D721Med (cell line): ENCODE results near the gene CERS6.

Source experiments
- DNase-seq: peaks from one replicate; pipeline ENCODE4 v3.0.0; 2011; ENCODE audit warnings: low spot score; ENCODE audit not compliant: insufficient read length
- FAIRE-seq: peaks from 2 replicates; lab custom pipeline; 2011; peaks lifted over from hg19 to GRCh38; lab: Jason Lieb, UNC
- CTCF ChIP-seq: IDR thresholded peaks from 2 replicates; pipeline ENCODE4 v1.5.1; 2012; ENCODE audit warnings: mild to moderate bottlenecking, control low read depth; ENCODE audit not compliant: insufficient read depth; ENCODE audit errors: missing control alignments

Gene CERS6

GRCh38 chr2:168742258-168742932, 286.3 kb downstream of the CERS6 start:
- DNase-seq (no peak), FAIRE-seq (no peak)
- TF ChIP-seq CTCF, result no peak

GRCh38 chr2:168744844-168745243, 288.8 kb downstream of the CERS6 start:
- FAIRE-seq (no peak), DNase-seq (no peak)
- no peak for TF ChIP-seq CTCF

GRCh38 chr2:168748461-168748860, 292.4 kb downstream of the CERS6 start:
- DNase-seq, result no peak
- TF ChIP-seq CTCF, result no peak
- no peak for FAIRE-seq

GRCh38 chr2:168749297-168749696, 293.2 kb downstream of the CERS6 start:
- DNase-seq (no peak), FAIRE-seq (no peak)
- no peak for TF ChIP-seq CTCF

DNA sequence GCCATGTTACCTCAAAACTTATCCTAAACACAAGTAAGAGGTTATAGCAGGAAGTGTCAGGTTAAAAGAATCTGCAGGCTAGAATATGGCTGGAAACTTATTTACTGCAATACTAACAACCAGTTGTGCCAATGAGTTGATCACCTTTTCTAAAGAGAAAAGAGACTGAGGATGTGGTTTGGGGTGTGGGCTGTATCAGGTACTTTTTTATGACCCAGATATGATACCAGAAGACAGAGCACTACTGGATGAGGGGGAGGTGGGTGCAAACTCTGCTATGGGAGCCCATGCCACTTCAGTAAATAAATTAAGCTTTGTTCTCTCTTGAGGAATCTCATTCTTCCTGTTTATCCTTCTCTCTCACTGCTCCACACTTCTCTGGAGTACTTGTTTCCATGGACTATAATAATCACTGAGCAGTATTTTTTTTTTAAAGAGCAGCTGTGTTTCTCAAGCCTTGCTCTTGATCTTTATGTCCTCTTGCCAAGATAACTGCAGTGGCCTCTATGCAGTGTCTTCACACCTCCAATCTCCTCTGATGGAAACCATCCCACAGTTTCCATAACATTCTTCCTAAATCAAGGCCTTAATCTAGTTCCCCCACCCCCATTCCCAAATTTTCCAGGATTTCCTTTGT, 295.1 kb downstream of the CERS6 start:
- no peak for FAIRE-seq
- DNase-seq, result no peak
- no peak for TF ChIP-seq CTCF

GRCh38 chr2:168752361-168752760, 296.3 kb downstream of the CERS6 start:
- no peak for DNase-seq
- no peak for TF ChIP-seq CTCF
- no peak for FAIRE-seq

- FAIRE-seq (no peak), DNase-seq (no peak)
- no peak for TF ChIP-seq CTCF
Observed at GRCh38 chr2:168753765-168754329, 297.8 kb downstream of the CERS6 start.
